Smooth muscle cell (in vitro differentiated cells): ENCODE measurements around the gene MAOA. TPM values are rescaled to one million over a fixed set of nuclear protein-coding genes. Genes with fewer than 3 reads are reported as not detected.

Experiments
- DNase-seq: peaks from one replicate; lab custom pipeline; 2025; ENCODE audit not compliant: unreplicated experiment; lab: John Stamatoyannopoulos, UW
- H2AFZ ChIP-seq: fragments of 200-600 bp; sonication (generic); 2 replicates; pipeline ENCODE4 v1.6.0; 2016; ENCODE audit warnings: antibody characterized with exemption, low read depth, mild to moderate bottlenecking
- H3F3A ChIP-seq: fragments of 200-600 bp; sonication (generic); 2 replicates; pipeline ENCODE4 v1.6.0; 2017; ENCODE audit warnings: antibody characterized with exemption, low read depth
- H3K27ac ChIP-seq: fragments of 200-600 bp; sonication (generic); 2 replicates; pipeline ENCODE4 v1.5.1; 2016; ENCODE audit warnings: low read depth, mild to moderate bottlenecking
- H3K27me3 ChIP-seq: fragments of 200-600 bp; sonication (generic); 2 replicates; pipeline ENCODE4 v1.6.1; 2016; ENCODE audit warnings: low read depth, mild to moderate bottlenecking
- H3K36me3 ChIP-seq: fragments of 200-600 bp; sonication (generic); 2 replicates; pipeline ENCODE4 v1.5.1; 2016; ENCODE audit warnings: low read depth
- H3K4me1 ChIP-seq: fragments of 200-600 bp; sonication (generic); 2 replicates; pipeline ENCODE4 v1.5.1; 2016; ENCODE audit warnings: low read depth
- H3K4me2 ChIP-seq: fragments of 200-600 bp; sonication (generic); 2 replicates; pipeline ENCODE4 v1.6.0; 2016; ENCODE audit warnings: mild to moderate bottlenecking
- H3K4me3 ChIP-seq: fragments of 200-600 bp; sonication (generic); 2 replicates; pipeline ENCODE4 v1.5.1; 2016; ENCODE audit warnings: mild to moderate bottlenecking
- H3K79me2 ChIP-seq: fragments of 200-600 bp; sonication (generic); 2 replicates; pipeline ENCODE4 v1.6.0; 2016; ENCODE audit warnings: low read depth, mild to moderate bottlenecking
- H3K9ac ChIP-seq: fragments of 200-600 bp; sonication (generic); 2 replicates; pipeline ENCODE4 v1.6.0; 2016; ENCODE audit warnings: low read depth
- H3K9me3 ChIP-seq: fragments of 200-600 bp; sonication (generic); replicated peaks from 2 replicates; pipeline ENCODE4 v1.5.1; 2016; ENCODE audit warnings: low read depth
- H4K20me1 ChIP-seq: fragments of 200-600 bp; sonication (generic); 2 replicates; pipeline ENCODE4 v1.6.0; 2016; ENCODE audit warnings: low read depth
- WGBS: methylation state at CpG from one replicate; pipeline ENCODE4 v1.1.7; 2016; ENCODE audit warnings: low lambda C conversion rate; 5-methylcytosine and 5-hydroxymethylcytosine counted together
- polyA plus RNA-seq: library from polyadenylated mRNA; unstranded; fragments of >200 nt; fragmentation: Nextera tagmentation; extraction: Ambion mirVana; gene quantifications from 2 replicates; pipeline ENCODE4 v1.2.1, GENCODE V29; 2016
- total RNA-seq: library from RNA; depleted of rRNA; stranded (reverse); fragments of >200 nt; gene quantifications from 2 replicates; pipeline ENCODE4 v1.2.3, GENCODE V29; 2014
- TF ChIP-seq, protein P1 (sequence below): fragments of 200-600 bp; sonication (generic); IDR thresholded peaks from 2 replicates; pipeline ENCODE4 v1.5.1; 2017; ENCODE audit warnings: borderline replicate concordance, mild to moderate bottlenecking, antibody characterized with exemption; ENCODE audit not compliant: insufficient read depth, poor library complexity, severe bottlenecking

The MAOA gene
- total and polyA plus RNA-seq, 2 experiments from 2014 or later: 1.2 to 1.6 TPM

DNA sequence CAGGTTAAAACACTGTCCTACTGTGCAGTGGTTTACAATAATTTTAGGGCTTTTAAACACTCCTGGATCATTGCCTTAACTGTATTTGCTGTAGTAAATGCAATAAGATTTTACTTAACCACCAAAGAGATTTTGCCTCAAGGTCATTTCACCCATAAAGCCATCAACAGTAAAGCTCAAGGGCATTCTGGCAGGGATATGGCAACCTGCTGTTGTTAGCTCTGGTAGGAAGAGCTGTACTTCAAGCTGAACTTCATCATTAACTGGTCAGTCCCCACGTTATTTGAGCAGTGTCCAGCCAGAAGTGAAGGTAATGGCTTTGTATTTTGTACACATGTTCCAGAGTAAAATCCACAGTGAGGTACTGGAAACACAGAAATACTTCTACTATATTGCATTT is 26.9 kb upstream of the MAOA start:
- Histone ChIP-seq H3K79me2 (no peaks in the 10 kb centered on the region), H2AFZ (no peak overlapping the region), H3K27ac (no peak overlapping the region), H3K27me3 (no peaks in the 10 kb centered on the region), H3K4me3 (no peak overlapping the region), H3K9me3 (no peaks in the 10 kb centered on the region), H3F3A (no peaks in the 10 kb centered on the region), H3K4me1 (no peaks in the 10 kb centered on the region), H3K9ac (no peak overlapping the region), H4K20me1 (no peaks in the 10 kb centered on the region), H3K36me3 (no peaks in the 10 kb centered on the region), H3K4me2 (no peak overlapping the region)
- TF ChIP-seq, protein P1, sequence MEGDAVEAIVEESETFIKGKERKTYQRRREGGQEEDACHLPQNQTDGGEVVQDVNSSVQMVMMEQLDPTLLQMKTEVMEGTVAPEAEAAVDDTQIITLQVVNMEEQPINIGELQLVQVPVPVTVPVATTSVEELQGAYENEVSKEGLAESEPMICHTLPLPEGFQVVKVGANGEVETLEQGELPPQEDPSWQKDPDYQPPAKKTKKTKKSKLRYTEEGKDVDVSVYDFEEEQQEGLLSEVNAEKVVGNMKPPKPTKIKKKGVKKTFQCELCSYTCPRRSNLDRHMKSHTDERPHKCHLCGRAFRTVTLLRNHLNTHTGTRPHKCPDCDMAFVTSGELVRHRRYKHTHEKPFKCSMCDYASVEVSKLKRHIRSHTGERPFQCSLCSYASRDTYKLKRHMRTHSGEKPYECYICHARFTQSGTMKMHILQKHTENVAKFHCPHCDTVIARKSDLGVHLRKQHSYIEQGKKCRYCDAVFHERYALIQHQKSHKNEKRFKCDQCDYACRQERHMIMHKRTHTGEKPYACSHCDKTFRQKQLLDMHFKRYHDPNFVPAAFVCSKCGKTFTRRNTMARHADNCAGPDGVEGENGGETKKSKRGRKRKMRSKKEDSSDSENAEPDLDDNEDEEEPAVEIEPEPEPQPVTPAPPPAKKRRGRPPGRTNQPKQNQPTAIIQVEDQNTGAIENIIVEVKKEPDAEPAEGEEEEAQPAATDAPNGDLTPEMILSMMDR: no peak
- WGBS: 42% methylated on average over 1 of the region's 1 CpG
- no peak for DNase-seq

- no peak overlapping the region for H3K9ac ChIP-seq
- TF ChIP-seq, protein P1: no peak
- WGBS: 92% methylated on average over 1 of the region's 1 CpG
- no peaks in the 10 kb centered on the region for H3K27me3 ChIP-seq
- H3K4me3 ChIP-seq: no peak overlapping the region
- H3K36me3 ChIP-seq: no peaks in the 10 kb centered on the region
- H2AFZ ChIP-seq: no peak overlapping the region
- H3K9me3 ChIP-seq: no peaks in the 10 kb centered on the region
- DNase-seq: no peak
- no peak overlapping the region for H3K27ac ChIP-seq
- H3K79me2 ChIP-seq: no peaks in the 10 kb centered on the region
- H3K4me1 ChIP-seq: no peaks in the 10 kb centered on the region
- no peaks in the 10 kb centered on the region for H3F3A ChIP-seq
- no peaks in the 10 kb centered on the region for H4K20me1 ChIP-seq
- no peak overlapping the region for H3K4me2 ChIP-seq
Measured at GRCh38 chrX:43631841-43632240, 24.3 kb upstream of the MAOA start.

DNA sequence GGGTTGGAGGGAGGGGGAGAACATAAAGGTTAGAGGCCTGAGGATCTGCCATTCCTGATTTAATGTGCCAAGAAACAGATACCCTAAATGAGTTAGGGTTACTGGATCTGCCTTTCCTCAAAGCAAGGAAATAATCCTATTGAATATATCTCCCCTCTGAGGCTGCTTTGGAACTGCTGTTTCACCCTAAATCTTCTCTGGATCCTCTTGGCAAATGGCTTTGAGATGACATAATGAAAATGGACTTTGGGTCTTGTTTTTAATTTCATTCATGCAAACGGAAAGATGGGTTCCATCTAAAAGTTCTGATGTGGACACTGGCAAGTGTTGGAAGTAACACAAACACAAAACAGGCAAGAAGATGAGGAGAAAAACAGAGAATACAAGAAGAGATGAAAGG is 23.0 kb upstream of the MAOA start:
- H3K36me3 ChIP-seq: no peaks in the 10 kb centered on the region
- H3K9me3 ChIP-seq: no peaks in the 10 kb centered on the region
- H3K4me2 ChIP-seq: no peak overlapping the region
- no peaks in the 10 kb centered on the region for H4K20me1 ChIP-seq
- no peak overlapping the region for H3K9ac ChIP-seq
- no peaks in the 10 kb centered on the region for H3K27me3 ChIP-seq
- TF ChIP-seq, protein P1: no peak
- no peaks in the 10 kb centered on the region for H3F3A ChIP-seq
- 79% methylated on average over 1 of the region's 1 CpG for WGBS
- no peaks in the 10 kb centered on the region for H3K4me1 ChIP-seq
- no peak overlapping the region for H2AFZ ChIP-seq
- DNase-seq: no peak
- no peak overlapping the region for H3K27ac ChIP-seq
- no peak overlapping the region for H3K4me3 ChIP-seq
- no peaks in the 10 kb centered on the region for H3K79me2 ChIP-seq

DNA sequence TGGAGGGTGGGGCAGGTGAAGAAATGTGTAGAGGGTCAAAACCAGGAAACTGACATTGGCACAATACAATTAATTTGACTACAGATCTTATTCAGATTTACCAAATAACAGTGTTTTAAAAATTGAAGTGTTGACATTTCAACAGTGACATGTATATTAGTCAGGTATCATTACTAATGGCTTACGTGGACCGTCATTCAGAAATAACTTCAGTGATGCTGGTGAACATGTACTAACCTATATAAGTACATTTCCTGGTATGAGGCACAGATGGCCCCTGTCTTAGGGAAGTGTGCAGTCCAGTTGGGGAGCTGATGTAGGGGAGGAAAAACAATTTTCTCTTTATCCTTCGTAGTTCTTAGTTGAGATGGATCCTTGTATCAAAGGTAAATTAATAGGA is 22.3 kb upstream of the MAOA start:
- Histone ChIP-seq H3K36me3 (no peaks in the 10 kb centered on the region), H3K4me3 (no peak overlapping the region), H3K79me2 (no peaks in the 10 kb centered on the region), H4K20me1 (no peaks in the 10 kb centered on the region), H3K27ac (no peak overlapping the region), H3K4me1 (no peaks in the 10 kb centered on the region), H3K27me3 (no peaks in the 10 kb centered on the region), H2AFZ (no peak overlapping the region), H3K9me3 (no peaks in the 10 kb centered on the region), H3F3A (no peaks in the 10 kb centered on the region), H3K4me2 (no peak overlapping the region), H3K9ac (no peak overlapping the region)
- TF ChIP-seq, protein P1: no peak
- 75% methylated on average over 3 of the region's 3 CpGs for WGBS
- no peak for DNase-seq
